Prostate gland (tissue), 2 donors: Measurements from ENCODE around the gene ZDHHC9. TPM values are rescaled to one million over a fixed set of nuclear protein-coding genes. Genes with fewer than 3 reads are reported as not detected.

ENCODE experiments used
- DNase-seq: peaks from one replicate; pipeline ENCODE4 v3.0.0-alpha.2; 2019; ENCODE audit warnings: low spot score
- H3K27ac ChIP-seq, 2 donors: fragments of 200-600 bp; sonication (generic); 2 replicates each; pipeline ENCODE4 v1.5.1; 2017 to 2019
- H3K27me3 ChIP-seq: fragments of 200-600 bp; sonication (generic); replicated peaks from 2 replicates; pipeline ENCODE4 v1.5.1; 2019; ENCODE audit not compliant: insufficient read depth
- H3K36me3 ChIP-seq, 2 donors: fragments of 200-600 bp; sonication (generic); 1 replicate in 1 of 2; 2 replicates in 1 of 2; pipeline versions ENCODE4 v1.5.1 to v1.8.1; 2017 to 2019
- H3K4me1 ChIP-seq: fragments of 200-600 bp; sonication (generic); replicated peaks from 2 replicates; pipeline ENCODE4 v1.5.1; 2019
- H3K4me3 ChIP-seq, 2 donors: fragments of 200-600 bp; sonication (generic); 2 replicates each; pipeline ENCODE4 v1.5.1; 2017 to 2019
- H3K9me3 ChIP-seq: fragments of 200-600 bp; sonication (generic); 2 replicates; pipeline ENCODE4 v1.5.1; 2017
- CTCF ChIP-seq, 4 experiments: fragments of 200-600 bp in 2 of 4; fragments of 450-650 bp in 2 of 4; sonication (generic) in 2 of 4; IDR thresholded peaks; 1 replicate in 3 of 4; 2 replicates in 1 of 4; pipeline ENCODE4 v1.5.1; 2016 to 2019; ENCODE audit warnings: antibody characterized with exemption in 4 of 4, mild to moderate bottlenecking in 2 of 4, moderate library complexity in 2 of 4
- POLR2A ChIP-seq: fragments of 450-650 bp; IDR thresholded peaks from one replicate; pipeline ENCODE4 v1.6.1; 2016; ENCODE audit warnings: antibody characterized with exemption, mild to moderate bottlenecking
- POLR2AphosphoS5 ChIP-seq: sonication (generic); formaldehyde crosslinking; IDR thresholded peaks from one replicate; pipeline ENCODE4 v1.6.1; 2017; ENCODE audit warnings: antibody characterized with exemption
- WGBS: methylation state at CpG from one replicate; pipeline ENCODE4 v1.1.5; 2018; 5-methylcytosine and 5-hydroxymethylcytosine counted together
- intact Hi-C: fragments of 100-400 bp; cut with DNase I; formaldehyde crosslinking; loops from one replicate; pipeline ENCODE4 v1.14.2; 2022
- total RNA-seq, 2 donors: library from RNA; depleted of rRNA; stranded (reverse); fragments of >200 nt; gene quantifications; one replicate each; pipeline ENCODE4 v1.1.0, GENCODE V29; 2016

Gene ZDHHC9
- total RNA-seq, 2 donors from 2014 or later = 13.8 to 20.4 TPM

GRCh38 chrX:129781680-129782495, 61.8 kb downstream of the ZDHHC9 start:
- Histone ChIP-seq H3K27me3 (no peaks in the 10 kb centered on the region), H3K4me3 (no peak overlapping the region), H3K9me3 (no peaks in the 10 kb centered on the region), H3K36me3 (no peaks in the 10 kb centered on the region), H3K4me1 (no peaks in the 10 kb centered on the region), H3K27ac (no peak overlapping the region)
- WGBS = 88% methylated on average over 8 of the region's 10 CpGs
- no peak for TF ChIP-seq CTCF (IDR thresholded peaks at IDR 0.05)
- no peak for TF ChIP-seq POLR2A
- TF ChIP-seq POLR2AphosphoS5 = no peak
- intact Hi-C loops = no loop called here
- no peak for DNase-seq

- no peaks in the 10 kb centered on the region for H3K27me3 ChIP-seq
- no peak for DNase-seq
- 65% methylated on average over 8 of the region's 8 CpGs for WGBS
- H3K27ac ChIP-seq = no peak overlapping the region
- no peak overlapping the region for H3K4me3 ChIP-seq
- H3K9me3 ChIP-seq = no peaks in the 10 kb centered on the region
- intact Hi-C loops = no loop called here
- no peaks in the 10 kb centered on the region for H3K4me1 ChIP-seq
- TF ChIP-seq POLR2A (no peak), POLR2AphosphoS5 (no peak), CTCF (IDR thresholded peaks at IDR 0.05) (no peak)
- H3K36me3 ChIP-seq = no peaks in the 10 kb centered on the region
Observed at GRCh38 chrX:129781134-129781672, 62.5 kb downstream of the ZDHHC9 start.

GRCh38 chrX:129780441-129781105, 63.1 kb downstream of the ZDHHC9 start:
- H3K4me1 ChIP-seq = no peaks in the 10 kb centered on the region

GRCh38 chrX:129779747-129780146, 63.9 kb downstream of the ZDHHC9 start, which contains the start of gene SASH3:
SASH3 (plus strand) TSS chrX:129779949; CDS start chrX:129780098, 149 bp downstream.
- H3K36me3 ChIP-seq = no peaks in the 10 kb centered on the region
- no peak for DNase-seq

More at GRCh38 chrX:129780441-129781105, 63.1 kb downstream of the ZDHHC9 start:
- intact Hi-C loops = no loop called here
- WGBS = 79% methylated on average over 3 of the region's 6 CpGs
- Histone ChIP-seq H3K36me3 (no peaks in the 10 kb centered on the region), H3K4me3 (no peak overlapping the region), H3K27me3 (no peaks in the 10 kb centered on the region), H3K9me3 (no peaks in the 10 kb centered on the region), H3K27ac (no peak overlapping the region)
- DNase-seq = no peak
- no peak for TF ChIP-seq CTCF (IDR thresholded peaks at IDR 0.05)
- no peak for TF ChIP-seq POLR2A
- TF ChIP-seq POLR2AphosphoS5 = no peak

GRCh38 chrX:129779086-129779672, 64.5 kb downstream of the ZDHHC9 start:
- no peaks in the 10 kb centered on the region for H3K36me3 ChIP-seq
- H3K9me3 ChIP-seq = no peaks in the 10 kb centered on the region
- TF ChIP-seq CTCF (IDR thresholded peaks at IDR 0.05) = no peak
- TF ChIP-seq POLR2A = no peak
- no peak for TF ChIP-seq POLR2AphosphoS5
- intact Hi-C loops = no loop called here
- H3K4me3 ChIP-seq = no peak overlapping the region
- WGBS = 96% methylated on average over 7 of the region's 7 CpGs
- H3K27ac ChIP-seq = no peak overlapping the region
- DNase-seq = no peak
- H3K4me1 ChIP-seq = no peaks in the 10 kb centered on the region
- no peaks in the 10 kb centered on the region for H3K27me3 ChIP-seq

More at GRCh38 chrX:129779747-129780146, 63.9 kb downstream of the ZDHHC9 start, which contains the start of gene SASH3:
- Histone ChIP-seq H3K9me3 (no peaks in the 10 kb centered on the region), H3K27ac (no peak within 1 kb of the TSS), H3K4me3 (no peak within 1 kb of the TSS), H3K27me3 (no peaks in the 10 kb centered on the region), H3K4me1 (no peaks in the 10 kb centered on the region)
- no peak for TF ChIP-seq POLR2AphosphoS5
- TF ChIP-seq POLR2A = no peak
- intact Hi-C loops = no loop called here
- 79% methylated on average over 11 of the region's 13 CpGs for WGBS
